Measurements from ENCODE around the gene BCAT1.

GRCh38 chr12:24919346-24920001, 29.4 kb downstream of the BCAT1 start:
- TF ChIP-seq CTCF (conservative IDR thresholded peaks at IDR 0.05) (no peak), ZFX (IDR thresholded peaks at IDR 0.05) (no peak)
